ENCODE results near the gene KRT82.

- TF ChIP-seq CTCF (IDR thresholded peaks at IDR 0.05) (no peak), POLR2A (IDR thresholded peaks at IDR 0.05) (no peak)
Measured at GRCh38 chr12:52363111-52363679, 42.9 kb downstream of the KRT82 start.
